GM23338 (cell line): ENCODE results near the gene SH2D2A.

Experiments
- CREB1 ChIP-seq: fragments of 250-450 bp; sonication (Bioruptor Pico); IDR thresholded peaks from 2 replicates; pipeline ENCODE4 v1.5.0; 2020; ENCODE audit warnings: low read depth, mild to moderate bottlenecking, moderate library complexity
- CTCF ChIP-seq, 2 experiments: fragments of 200-600 bp in 1 of 2; sonication (generic) in 1 of 2; conservative IDR thresholded peaks; 2 replicates each; pipeline versions ENCODE4 v1.5.1 to v1.6.1; 2016 to 2017; ENCODE audit warnings: antibody characterized with exemption in 2 of 2, low read depth in 2 of 2, mild to moderate bottlenecking in 2 of 2, moderate library complexity in 1 of 2
- EZH2 ChIP-seq: fragments of 200-600 bp; sonication (generic); IDR thresholded peaks from one replicate; pipeline ENCODE4 v1.8.0; 2017; ENCODE audit warnings: antibody characterized with exemption, mild to moderate bottlenecking, low read depth; ENCODE audit not compliant: unreplicated experiment
- EZH2phosphoT487 ChIP-seq: fragments of 200-600 bp; sonication (generic); IDR thresholded peaks from one replicate; pipeline ENCODE4 v1.8.1; 2018; ENCODE audit warnings: antibody characterized with exemption; ENCODE audit not compliant: unreplicated experiment
- JUNB ChIP-seq: IDR thresholded peaks from one replicate; pipeline ENCODE4 v1.6.1; 2016; ENCODE audit warnings: antibody characterized with exemption; ENCODE audit not compliant: unreplicated experiment
- POLR2AphosphoS5 ChIP-seq: IDR thresholded peaks from 2 replicates; pipeline ENCODE4 v1.6.1; 2016; ENCODE audit warnings: antibody characterized with exemption, low read depth
- REST ChIP-seq: IDR thresholded peaks from one replicate; pipeline ENCODE4 v1.6.1; 2018; ENCODE audit warnings: antibody characterized with exemption; ENCODE audit not compliant: unreplicated experiment
- STAT1 ChIP-seq: IDR thresholded peaks from one replicate; pipeline ENCODE4 v1.6.1; 2016; ENCODE audit warnings: antibody characterized with exemption; ENCODE audit not compliant: unreplicated experiment
- ZNF114 ChIP-seq: fragments of 250-450 bp; sonication (Bioruptor Pico); IDR thresholded peaks from 2 replicates; pipeline ENCODE4 v1.5.0; 2020; ENCODE audit warnings: mild to moderate bottlenecking, moderate library complexity

- TF ChIP-seq POLR2AphosphoS5 (no peak), CTCF (conservative IDR thresholded peaks at IDR 0.05; ENCODE audit: low read depth in 2 of 2) (no peak), JUNB (no peak), CREB1 (CRISPR knock-in tag) (no peak), REST (no peak), EZH2 (no peak), STAT1 (no peak), ZNF114 (CRISPR knock-in tag) (no peak), EZH2phosphoT487 (no peak)
Measured at GRCh38 chr1:156839426-156840109, 22.9 kb upstream of the SH2D2A start.
